ENCODE measurements around the gene ENAH. TPM values are rescaled to one million over a fixed set of nuclear protein-coding genes. Genes with fewer than 3 reads are reported as not detected.
"Not testable (repeated sequence)": the region's sequence is repeated elsewhere in the genome, so short reads cannot be mapped to it uniquely, and the experiment has no call there.

ENAH gene
- total RNA-seq, 6 experiments from 2014 or later = 9.0 to 33.2 (median 20.8) TPM

DNA sequence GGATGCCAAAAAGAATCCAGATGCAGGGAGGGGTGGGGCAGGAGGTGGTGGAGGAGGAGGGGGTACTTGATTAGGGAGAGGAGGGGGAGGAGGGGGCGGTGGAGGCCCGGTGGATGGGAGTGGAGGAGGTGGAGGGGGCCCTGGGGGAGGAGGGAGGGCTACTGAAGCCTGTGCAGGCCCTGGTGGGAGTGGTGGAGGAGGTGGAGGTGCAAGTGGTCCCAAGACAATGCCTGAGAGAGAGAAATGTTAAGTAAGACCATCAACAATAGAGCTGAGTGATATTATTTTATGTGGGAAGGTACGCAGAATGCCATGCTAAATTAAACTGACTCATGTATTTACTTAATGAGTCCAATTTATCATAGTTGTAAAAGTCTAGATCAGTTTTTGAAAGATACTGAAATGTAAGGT lies 138.2 kb downstream of the ENAH start:
- Histone ChIP-seq H3K27ac (no peak overlapping the region), H3K36me3 (no peaks in the 10 kb centered on the region), H3K4me3 (no peak overlapping the region), H3K27me3 (no peaks in the 10 kb centered on the region), H3K9me3 (no peaks in the 10 kb centered on the region), H3K4me1 (no peaks in the 10 kb centered on the region)
- 68% methylated on average over 3 of the region's 3 CpGs for whole genome bisulfite sequencing (ENCODE audit: insufficient coverage, low coverage, low lambda C conversion rate, missing lambda C conversion rate)
- DNase-seq (no peak), ATAC-seq (no peak)
- intact Hi-C loops (cut with DNase I) = no loop called here
- TF ChIP-seq, protein P1, sequence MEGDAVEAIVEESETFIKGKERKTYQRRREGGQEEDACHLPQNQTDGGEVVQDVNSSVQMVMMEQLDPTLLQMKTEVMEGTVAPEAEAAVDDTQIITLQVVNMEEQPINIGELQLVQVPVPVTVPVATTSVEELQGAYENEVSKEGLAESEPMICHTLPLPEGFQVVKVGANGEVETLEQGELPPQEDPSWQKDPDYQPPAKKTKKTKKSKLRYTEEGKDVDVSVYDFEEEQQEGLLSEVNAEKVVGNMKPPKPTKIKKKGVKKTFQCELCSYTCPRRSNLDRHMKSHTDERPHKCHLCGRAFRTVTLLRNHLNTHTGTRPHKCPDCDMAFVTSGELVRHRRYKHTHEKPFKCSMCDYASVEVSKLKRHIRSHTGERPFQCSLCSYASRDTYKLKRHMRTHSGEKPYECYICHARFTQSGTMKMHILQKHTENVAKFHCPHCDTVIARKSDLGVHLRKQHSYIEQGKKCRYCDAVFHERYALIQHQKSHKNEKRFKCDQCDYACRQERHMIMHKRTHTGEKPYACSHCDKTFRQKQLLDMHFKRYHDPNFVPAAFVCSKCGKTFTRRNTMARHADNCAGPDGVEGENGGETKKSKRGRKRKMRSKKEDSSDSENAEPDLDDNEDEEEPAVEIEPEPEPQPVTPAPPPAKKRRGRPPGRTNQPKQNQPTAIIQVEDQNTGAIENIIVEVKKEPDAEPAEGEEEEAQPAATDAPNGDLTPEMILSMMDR (IDR thresholded peaks at IDR 0.05) = no peak
- TF ChIP-seq POLR2A (IDR thresholded peaks at IDR 0.05) = no peak

DNA sequence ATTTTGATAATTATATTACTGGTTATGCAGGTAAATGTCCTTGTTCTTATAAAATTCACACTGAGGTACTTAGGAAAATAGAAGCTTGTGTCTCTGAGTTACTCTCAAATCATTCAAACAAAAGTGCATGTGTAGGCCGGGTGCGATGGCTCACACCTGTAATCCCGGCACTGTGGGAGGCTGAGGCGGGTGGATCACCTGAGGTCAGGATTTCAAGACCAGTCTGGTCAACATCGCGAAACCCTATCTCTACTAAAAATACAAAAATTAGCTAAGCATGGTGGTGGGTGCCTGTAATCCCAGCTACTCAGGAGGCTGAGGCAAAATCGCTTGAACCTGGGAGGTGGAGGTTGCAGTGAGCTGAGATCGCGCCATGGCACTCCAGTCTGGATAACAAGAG lies 139.3 kb downstream of the ENAH start:
- H3K27me3 ChIP-seq; H3K4me1 ChIP-seq; H3K4me3 ChIP-seq; H3K9me3 ChIP-seq; H3K27ac ChIP-seq; ATAC-seq; intact Hi-C loops (cut with DNase I); DNase-seq; H3K36me3 ChIP-seq: not testable (repeated sequence)
- 95% methylated on average over 9 of the region's 9 CpGs for WGBS (ENCODE audit: insufficient coverage, low coverage, low lambda C conversion rate, missing lambda C conversion rate)

DNA sequence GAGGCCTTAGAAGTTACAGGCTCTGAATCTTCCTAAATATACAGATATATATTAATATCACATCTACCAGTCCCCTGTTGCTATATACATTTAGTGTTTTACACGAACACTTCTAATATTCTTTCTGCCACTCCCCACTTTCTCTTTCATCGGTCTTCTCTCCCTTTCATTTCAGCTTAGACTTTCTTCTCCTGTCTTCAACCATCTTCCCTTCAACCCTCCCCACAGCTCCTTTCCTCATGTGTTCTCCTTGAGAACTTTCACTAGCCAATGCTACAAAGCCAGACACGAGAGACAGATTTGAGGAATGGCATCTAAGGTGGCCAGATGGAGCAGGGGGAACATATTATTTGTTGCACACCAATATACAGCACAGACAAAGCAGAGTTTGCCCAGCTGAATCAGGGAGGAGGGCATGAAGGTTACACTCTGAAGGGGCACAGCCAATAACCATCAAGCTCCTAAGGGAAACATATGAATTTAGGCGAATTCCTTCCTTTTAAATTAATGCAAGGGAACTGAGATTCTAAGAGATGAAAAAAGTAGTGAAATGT lies 141.0 kb downstream of the ENAH start:
- Histone ChIP-seq H3K9me3 (no peaks in the 10 kb centered on the region), H3K4me3 (no peak overlapping the region), H3K27me3 (no peaks in the 10 kb centered on the region), H3K4me1 (no peaks in the 10 kb centered on the region), H3K27ac (no peak overlapping the region), H3K36me3 (no peaks in the 10 kb centered on the region)
- ATAC-seq (no peak), DNase-seq (no peak)
- intact Hi-C loops (cut with DNase I) = no loop called here
- WGBS (ENCODE audit: insufficient coverage, low coverage, low lambda C conversion rate, missing lambda C conversion rate) = 94% methylated on average over 4 of the region's 4 CpGs
- TF ChIP-seq, protein P1 (IDR thresholded peaks at IDR 0.05) = no peak
- TF ChIP-seq POLR2A (IDR thresholded peaks at IDR 0.05) = no peak

DNA sequence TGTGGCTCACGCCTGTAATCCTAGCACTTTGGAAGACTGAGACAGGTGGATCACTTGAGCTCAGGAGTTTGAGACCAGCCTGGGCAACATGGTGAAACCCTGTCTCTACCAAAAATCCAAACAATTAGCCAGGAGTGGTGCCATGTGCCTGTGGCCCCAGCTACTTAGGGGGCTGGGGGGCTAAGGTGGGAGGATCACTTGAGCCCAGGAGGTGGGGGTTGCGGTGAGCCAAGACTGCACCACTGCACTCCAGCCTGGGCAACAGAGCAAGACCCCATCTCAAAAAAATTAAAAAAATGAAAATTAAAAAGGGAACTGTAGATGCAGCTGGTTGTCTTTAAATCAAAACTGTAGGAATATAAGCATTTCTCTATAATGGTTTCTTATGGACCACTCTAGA lies 142.2 kb downstream of the ENAH start:
- ATAC-seq; DNase-seq; H3K9me3 ChIP-seq; H3K4me1 ChIP-seq; H3K4me3 ChIP-seq; H3K36me3 ChIP-seq; H3K27me3 ChIP-seq; H3K27ac ChIP-seq; intact Hi-C loops (cut with DNase I): not testable (repeated sequence)
- 80% methylated on average over 1 of the region's 2 CpGs for WGBS (ENCODE audit: insufficient coverage, low coverage, low lambda C conversion rate, missing lambda C conversion rate)

DNA sequence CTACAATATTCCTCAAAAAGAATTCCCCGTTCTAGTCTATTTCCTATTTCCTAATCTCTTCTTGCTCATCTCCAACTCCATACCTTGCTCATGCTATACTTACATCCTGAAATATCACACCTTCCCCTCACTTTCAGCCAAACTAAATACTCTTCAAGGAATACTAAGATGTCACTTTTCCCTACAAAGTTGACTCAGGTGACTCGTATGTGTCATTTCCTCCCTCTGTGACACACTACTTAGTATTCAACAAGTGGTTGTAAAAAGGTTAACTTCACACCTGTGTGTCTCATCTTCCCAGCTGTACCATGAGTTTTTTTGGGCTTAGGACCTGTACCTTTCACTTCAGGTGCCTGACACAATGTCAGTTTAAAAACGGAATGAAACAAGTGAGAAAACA lies 143.2 kb downstream of the ENAH start:
- H3K36me3 ChIP-seq = no peaks in the 10 kb centered on the region
- H3K9me3 ChIP-seq = no peaks in the 10 kb centered on the region
- intact Hi-C loops (cut with DNase I) = no loop called here
- no peak for ATAC-seq
- no peaks in the 10 kb centered on the region for H3K27me3 ChIP-seq
- H3K27ac ChIP-seq = no peak overlapping the region
- DNase-seq = no peak
- WGBS (ENCODE audit: insufficient coverage, low coverage, low lambda C conversion rate, missing lambda C conversion rate) = 86% methylated on average over 3 of the region's 3 CpGs
- no peaks in the 10 kb centered on the region for H3K4me1 ChIP-seq
- no peak overlapping the region for H3K4me3 ChIP-seq
- TF ChIP-seq, protein P1 (IDR thresholded peaks at IDR 0.05) = no peak
- TF ChIP-seq POLR2A (IDR thresholded peaks at IDR 0.05) = no peak

DNA sequence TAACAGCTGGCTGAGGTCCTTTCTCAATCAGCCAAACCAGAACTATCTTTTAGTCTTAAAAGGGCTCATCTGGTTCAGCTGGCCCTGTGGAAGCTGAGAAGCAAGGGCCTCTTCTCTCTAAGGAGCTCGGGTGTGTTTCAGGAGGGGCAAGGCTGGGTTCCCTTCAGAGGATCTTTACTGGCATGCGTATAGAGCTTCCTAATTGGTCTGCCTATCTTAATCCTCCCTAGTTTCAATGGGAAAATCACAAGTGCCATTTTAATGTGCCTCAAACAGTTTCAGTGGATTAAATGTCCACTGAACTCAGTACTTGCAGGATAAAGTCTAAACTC lies 143.6 kb downstream of the ENAH start:
- no peak for TF ChIP-seq POLR2A (IDR thresholded peaks at IDR 0.05)
- TF ChIP-seq, protein P1 (IDR thresholded peaks at IDR 0.05) = no peak
- ATAC-seq = no peak
- Histone ChIP-seq H3K27me3 (no peaks in the 10 kb centered on the region), H3K4me1 (no peaks in the 10 kb centered on the region), H3K4me3 (no peak overlapping the region), H3K36me3 (no peaks in the 10 kb centered on the region), H3K9me3 (no peaks in the 10 kb centered on the region), H3K27ac (no peak overlapping the region)
- intact Hi-C loops (cut with DNase I) = no loop called here
- WGBS (ENCODE audit: insufficient coverage, low coverage, low lambda C conversion rate, missing lambda C conversion rate) = 86% methylated on average over 1 of the region's 2 CpGs
- no peak for DNase-seq
